NCI-H2227 (cell line): ENCODE measurements around the gene PWP1.

Source experiments
- DNase-seq: peaks from one replicate; lab custom pipeline; 2025; ENCODE audit not compliant: unreplicated experiment; lab: John Stamatoyannopoulos, UW

PWP1 gene

GRCh38 chr12:107685360-107686248, at the start of gene PWP1:
Gene PWP1, plus strand, starts transcription at chr12:107685799. Its CDS starts 101 bp downstream, at chr12:107685900.
- DNase-seq, result peak; percentile 98

GRCh38 chr12:107641154-107641553, 44.4 kb upstream of the PWP1 start:
- DNase-seq, result no peak

- peak; percentile 75 for DNase-seq
Measured at GRCh38 chr12:107642240-107642639, 43.4 kb upstream of the PWP1 start.

- peak; percentile 86 for DNase-seq
Measured at GRCh38 chr12:107645630-107646333, 39.8 kb upstream of the PWP1 start.

- no peak for DNase-seq
Measured at GRCh38 chr12:107646436-107646835, 39.2 kb upstream of the PWP1 start.

GRCh38 chr12:107649661-107650061, 35.9 kb upstream of the PWP1 start:
- no peak for DNase-seq

- DNase-seq, result no peak
Measured at GRCh38 chr12:107650977-107651376, 34.6 kb upstream of the PWP1 start.

GRCh38 chr12:107651571-107652449, 33.8 kb upstream of the PWP1 start:
- no peak for DNase-seq

- no peak for DNase-seq
Measured at GRCh38 chr12:107653519-107653918, 32.1 kb upstream of the PWP1 start.

GRCh38 chr12:107654873-107655272, 30.7 kb upstream of the PWP1 start:
- DNase-seq, result no peak

- DNase-seq, result peak; percentile 29
Measured at GRCh38 chr12:107655281-107656065, 30.1 kb upstream of the PWP1 start.

- no peak for DNase-seq
Measured at GRCh38 chr12:107656302-107656701, 29.3 kb upstream of the PWP1 start.

GRCh38 chr12:107657133-107657532, 28.5 kb upstream of the PWP1 start:
- no peak for DNase-seq

- DNase-seq, result no peak
Measured at GRCh38 chr12:107657621-107658020, 28.0 kb upstream of the PWP1 start.

GRCh38 chr12:107660235-107660634, 25.4 kb upstream of the PWP1 start:
- DNase-seq, result no peak

GRCh38 chr12:107660861-107661415, 24.7 kb upstream of the PWP1 start:
- DNase-seq, result no peak

- no peak for DNase-seq
Measured at GRCh38 chr12:107661830-107662229, 23.8 kb upstream of the PWP1 start.

- DNase-seq, result no peak
Measured at GRCh38 chr12:107662484-107662883, 23.1 kb upstream of the PWP1 start.

GRCh38 chr12:107663277-107663676, 22.3 kb upstream of the PWP1 start:
- no peak for DNase-seq

- DNase-seq, result no peak
Measured at GRCh38 chr12:107666009-107666408, 19.6 kb upstream of the PWP1 start.
